HUDEP-2 (cell line): Measurements from ENCODE around the gene PTEN.

Source experiments
- DNase-seq, 76 experiments: peaks; one replicate each; lab custom pipeline; 2025; ENCODE audit not compliant: unreplicated experiment in 76 of 76; lab: John Stamatoyannopoulos, UW

The PTEN gene

DNA sequence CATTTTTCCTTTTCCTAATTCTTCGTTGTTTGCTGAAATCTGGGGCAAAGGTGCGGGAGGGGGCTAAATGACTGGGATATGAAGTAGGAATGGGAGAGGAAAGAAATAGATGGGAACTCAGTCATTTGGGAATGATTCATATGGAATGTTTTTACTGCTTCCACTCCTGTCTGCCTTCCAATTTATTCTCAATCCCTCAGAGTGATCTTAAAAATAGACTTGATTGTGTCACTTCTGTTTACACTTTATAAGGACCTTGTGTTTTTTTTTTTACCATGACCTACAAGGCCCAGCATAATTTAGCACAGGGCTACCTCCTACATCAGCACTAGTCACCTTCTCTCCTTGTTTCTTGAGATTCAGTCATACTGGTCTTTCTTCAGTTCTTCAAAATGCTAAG, 97.9 kb downstream of the PTEN start:
- no peak for DNase-seq

- no peak for DNase-seq
These were observed 103.0 kb downstream of the PTEN start for GRCh38 chr10:87966459-87966858.

DNA sequence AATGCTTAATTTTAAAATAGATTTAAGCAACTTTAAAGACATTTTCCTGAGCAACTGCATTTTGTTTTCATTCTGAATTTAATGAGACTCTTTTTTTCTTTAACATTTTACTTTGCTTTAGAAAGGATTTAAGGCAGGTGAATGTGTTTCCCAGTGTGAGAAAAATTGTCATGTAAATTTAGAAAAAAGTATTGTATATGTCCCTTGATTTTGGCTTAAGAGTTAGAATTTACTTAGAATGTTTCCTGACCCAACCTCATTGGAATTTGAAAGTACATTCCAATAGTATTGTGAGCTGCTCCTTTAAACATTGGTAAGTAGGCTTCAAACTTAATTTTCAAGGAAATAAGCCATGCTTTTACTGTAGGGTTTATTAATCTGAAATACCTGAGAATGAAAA, 110.2 kb downstream of the PTEN start:
- no peak for DNase-seq

DNA sequence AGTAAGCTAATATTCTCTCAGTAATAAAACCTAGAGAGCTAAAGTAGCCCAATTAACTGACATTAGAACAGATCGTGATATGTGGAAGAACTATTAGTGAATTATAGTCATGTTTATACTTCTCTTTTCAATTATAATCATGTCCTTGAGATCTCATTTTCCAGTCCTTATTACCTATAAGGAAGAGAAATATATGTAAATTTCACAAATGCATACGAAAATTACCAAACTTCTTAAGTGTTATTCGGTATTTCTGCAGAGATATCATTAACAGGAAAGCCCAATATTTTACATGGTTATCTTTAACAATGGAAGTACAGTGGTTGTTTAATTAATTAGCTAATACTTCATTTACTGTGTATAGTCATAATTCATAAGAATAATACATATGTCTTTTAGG, 110.7 kb downstream of the PTEN start:
- no peak for DNase-seq

DNA sequence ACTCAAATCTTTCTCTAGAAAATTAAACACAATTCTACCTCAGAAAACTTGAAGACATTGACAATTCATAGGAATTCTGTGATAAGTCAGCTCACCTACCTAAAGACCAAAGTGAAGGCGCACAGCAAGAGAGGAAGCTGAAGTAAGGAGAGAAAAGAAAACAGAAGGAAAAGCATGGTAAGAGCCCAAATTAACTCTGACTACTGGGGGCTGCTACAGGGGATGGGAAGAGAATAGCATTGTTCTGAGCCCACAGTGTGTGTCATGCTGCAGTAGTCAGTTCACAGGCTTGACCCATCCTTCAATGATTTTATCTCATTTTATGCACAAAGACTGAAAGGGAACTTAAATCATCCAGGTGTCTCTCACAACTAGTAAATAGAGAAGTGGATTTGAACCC, 111.3 kb downstream of the PTEN start:
- DNase-seq, result no peak

GRCh38 chr10:87976101-87976743, 112.8 kb downstream of the PTEN start:
- no peak for DNase-seq

DNA sequence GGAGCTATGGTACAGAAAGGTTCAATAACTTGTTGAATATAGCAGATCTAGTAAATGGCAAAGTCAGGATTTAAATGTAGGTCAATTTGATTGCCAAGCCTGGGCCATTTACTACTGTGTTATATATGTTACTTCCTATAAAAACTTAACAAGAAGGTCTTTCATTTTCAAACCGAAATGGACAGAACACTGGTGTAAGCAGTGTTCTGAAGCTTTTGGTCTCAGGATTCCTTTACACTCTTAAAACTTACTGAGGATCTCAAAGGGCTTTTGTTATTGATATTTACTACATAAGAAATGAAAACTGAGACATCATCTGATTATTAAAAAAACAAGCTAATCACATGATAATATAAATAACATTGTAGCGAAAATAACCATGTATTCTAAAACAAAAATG, 114.7 kb downstream of the PTEN start:
- no peak for DNase-seq

DNA sequence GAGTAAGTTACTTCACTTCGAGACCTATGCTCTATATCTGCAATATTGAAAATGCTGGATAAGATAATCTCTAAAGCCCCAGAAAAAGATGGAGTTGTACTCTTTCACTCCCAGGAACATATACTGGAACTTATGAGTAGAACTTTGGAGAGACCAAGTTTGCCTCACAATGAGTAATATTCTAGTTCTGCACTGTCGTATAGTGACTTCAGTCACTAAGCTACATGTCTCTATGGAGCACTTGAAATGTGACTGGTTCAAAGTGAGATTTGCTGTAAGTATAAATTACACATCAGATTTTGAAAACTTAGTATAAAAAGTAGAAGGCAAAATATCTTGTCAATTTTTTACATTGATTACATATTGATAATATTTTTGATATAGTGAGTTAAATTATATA, 116.4 kb downstream of the PTEN start:
- no peak for DNase-seq

- DNase-seq, result no peak
These were observed 120.3 kb downstream of the PTEN start for GRCh38 chr10:87983716-87984115.

GRCh38 chr10:87987206-87987605, 123.8 kb downstream of the PTEN start:
- no peak for DNase-seq

GRCh38 chr10:87991946-87992345, 128.5 kb downstream of the PTEN start:
- no peak for DNase-seq

GRCh38 chr10:88004451-88004850, 141.0 kb downstream of the PTEN start:
- DNase-seq, result no peak

DNA sequence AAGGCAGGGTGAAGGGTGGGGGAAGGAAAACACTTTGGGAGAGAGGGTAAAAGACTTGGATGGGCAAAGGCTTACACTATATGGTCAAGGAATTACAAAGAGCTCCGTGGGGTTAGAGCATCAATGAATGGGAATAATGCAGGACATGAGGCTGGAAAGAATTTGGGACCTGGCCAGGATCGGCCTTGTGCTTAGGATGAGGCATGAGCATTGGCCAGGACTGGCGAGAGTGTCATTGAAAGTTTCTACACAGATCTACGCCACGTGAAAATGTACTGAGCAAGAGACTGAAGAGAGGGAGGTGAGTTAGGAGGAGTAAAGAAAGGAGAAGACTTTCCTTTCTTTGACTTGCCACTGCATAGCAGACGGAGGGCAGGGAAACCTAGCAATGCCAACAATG, 142.8 kb downstream of the PTEN start:
- no peak for DNase-seq

- no peak for DNase-seq
These were observed 145.5 kb downstream of the PTEN start for GRCh38 chr10:88008866-88009470.

GRCh38 chr10:88012641-88013040, 149.2 kb downstream of the PTEN start:
- DNase-seq, result no peak

- no peak for DNase-seq
These were observed 154.4 kb downstream of the PTEN start for GRCh38 chr10:88017781-88018180.

DNA sequence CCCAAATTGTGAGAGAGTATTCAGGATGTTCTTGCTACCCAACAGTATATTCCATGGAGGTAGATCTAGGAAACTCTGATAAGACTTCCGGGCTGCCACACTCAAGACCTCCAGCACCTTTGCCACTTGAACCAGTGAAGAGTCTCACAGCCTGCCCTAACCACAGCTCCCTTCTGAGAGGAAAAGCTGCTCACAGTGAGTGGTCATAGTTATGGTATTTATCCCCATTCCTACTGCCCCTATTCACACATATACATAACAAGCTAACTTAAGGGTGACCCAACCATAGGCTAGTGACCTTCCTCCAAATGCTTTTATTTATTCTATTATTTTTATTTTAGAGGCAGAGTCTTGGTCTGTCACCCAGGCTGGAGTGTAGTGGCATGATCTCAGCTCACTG, 156.3 kb downstream of the PTEN start:
- DNase-seq, result no peak
